Endothelial cell of umbilical vein (primary cell): Measurements from ENCODE around the gene DCAF10. TPM values are rescaled to one million over a fixed set of nuclear protein-coding genes. Genes with fewer than 3 reads are reported as not detected.
A peak's percentile ranks its signal among the peaks of the same experiment; 100 is the strongest.

Experiments used
- BruUV-seq: library from RNA; stranded (reverse); fragments of 400-500 nt; replicated peaks from 2 replicates; lab custom pipeline; 2021; lab: Mats Ljungman, UMichigan
- CTCF ChIA-PET: fragments of 300-600, 350-600 bp; sonication (Branson Sonifier 250); formaldehyde crosslinking; loops from one replicate; lab custom pipeline; 2021; ENCODE audit warnings: antibody characterized with exemption, inconsistent platforms; lab: Charles Lee
- POLR2A ChIA-PET: fragments of 300-600, 350-600 bp; sonication (Branson Sonifier 250); formaldehyde crosslinking; loops from one replicate; lab custom pipeline; 2021; ENCODE audit warnings: antibody characterized with exemption, inconsistent platforms; lab: Charles Lee
- DNase-seq: peaks from one replicate; pipeline ENCODE4 v3.0.0-alpha.2; 2011; ENCODE audit warnings: low read depth, low spot score
- FAIRE-seq: peaks from 2 replicates; lab custom pipeline; 2011; peaks lifted over from hg19 to GRCh38; lab: Jason Lieb, UNC
- H2AFZ ChIP-seq: 2 replicates; pipeline ENCODE4 v1.6.0; 2012; ENCODE audit warnings: low read depth, low read length, control low read depth, inconsistent platforms
- H3K27ac ChIP-seq: 2 replicates; pipeline ENCODE4 v1.5.1; 2011; ENCODE audit warnings: low read depth, mild to moderate bottlenecking, control low read depth, low read length, moderate library complexity; ENCODE audit not compliant: insufficient read depth
- H3K27me3 ChIP-seq, 2 experiments: 2 replicates each; pipeline versions ENCODE4 v1.6.0 to v1.6.1; 2011; ENCODE audit warnings: low read length in 2 of 2, mixed read lengths in 1 of 2; ENCODE audit not compliant: control insufficient read depth in 2 of 2, insufficient read depth in 2 of 2
- H3K36me3 ChIP-seq, 2 experiments: 2 replicates in 1 of 2; 3 replicates in 1 of 2; pipeline ENCODE4 v1.5.1; 2011; ENCODE audit warnings: low read length in 2 of 2, mild to moderate bottlenecking in 1 of 2, moderate library complexity in 1 of 2; ENCODE audit not compliant: control insufficient read depth in 2 of 2, insufficient read depth in 2 of 2; ENCODE audit errors: extremely low read depth in 1 of 2
- H3K4me1 ChIP-seq: 3 replicates; pipeline ENCODE4 v1.5.1; 2011; ENCODE audit warnings: mild to moderate bottlenecking, low read length; ENCODE audit not compliant: control insufficient read depth, insufficient read depth; ENCODE audit errors: extremely low read depth
- H3K4me2 ChIP-seq: 2 replicates; pipeline ENCODE4 v1.6.1; 2011; ENCODE audit warnings: low read length, control low read depth, mixed read lengths; ENCODE audit not compliant: insufficient read depth
- H3K4me3 ChIP-seq, 3 experiments: fragments of 200-600 bp in 1 of 3; sonication (generic), shearing (Covaris generic) in 1 of 3; replicated peaks in 1 of 3; 2 replicates each; pipeline ENCODE4 v1.5.1; 2011 to 2016; ENCODE audit warnings: control low read depth in 3 of 3, low read length in 3 of 3, mild to moderate bottlenecking in 2 of 3, inconsistent platforms in 1 of 3, low read depth in 1 of 3, moderate library complexity in 1 of 3; ENCODE audit not compliant: insufficient read depth in 1 of 3
- H3K79me2 ChIP-seq: 2 replicates; pipeline ENCODE4 v1.6.0; 2012; ENCODE audit warnings: low read length, inconsistent platforms; ENCODE audit not compliant: control insufficient read depth, insufficient read depth
- H3K9ac ChIP-seq: replicated peaks from 2 replicates; pipeline ENCODE3; 2011; ENCODE audit warnings: low read length, control low read depth; ENCODE audit not compliant: insufficient read depth; ENCODE audit errors: extremely low read depth
- H3K9me1 ChIP-seq: replicated peaks from 3 replicates; pipeline ENCODE4 v1.6.0; 2011; ENCODE audit warnings: mild to moderate bottlenecking, low read length; ENCODE audit not compliant: control insufficient read depth, insufficient read depth; ENCODE audit errors: extremely low read depth
- H3K9me3 ChIP-seq: replicated peaks from 2 replicates; pipeline ENCODE4 v1.5.1; 2012; ENCODE audit warnings: low read length, inconsistent platforms; ENCODE audit not compliant: control insufficient read depth, insufficient read depth
- H4K20me1 ChIP-seq: replicated peaks from 2 replicates; pipeline ENCODE3; 2011; ENCODE audit warnings: mild to moderate bottlenecking, low read length; ENCODE audit not compliant: control insufficient read depth, insufficient read depth; ENCODE audit errors: extremely low read depth
- EZH2 ChIP-seq: IDR thresholded peaks from 2 replicates; pipeline ENCODE4 v1.6.1; 2012; ENCODE audit warnings: borderline replicate concordance, low read depth, mild to moderate bottlenecking, moderate library complexity, low read length, inconsistent platforms; ENCODE audit not compliant: severe bottlenecking
- FOS ChIP-seq: IDR thresholded peaks from 2 replicates; pipeline ENCODE4 v1.6.1; 2011; ENCODE audit warnings: mild to moderate bottlenecking, low read length, moderate library complexity, borderline replicate concordance; ENCODE audit not compliant: insufficient read depth
- GATA2 ChIP-seq: IDR thresholded peaks from 2 replicates; pipeline ENCODE4 v1.7.0; 2011; ENCODE audit warnings: low read depth, mild to moderate bottlenecking, moderate library complexity, mixed read lengths, low read length; ENCODE audit not compliant: insufficient read length, insufficient read depth
- JUN ChIP-seq: IDR thresholded peaks from 2 replicates; pipeline ENCODE4 v1.6.1; 2011; ENCODE audit warnings: borderline replicate concordance, low read depth; ENCODE audit not compliant: insufficient read length, insufficient read depth
- MYC ChIP-seq: IDR thresholded peaks from one replicate; pipeline ENCODE4 v1.6.1; 2011; ENCODE audit warnings: mild to moderate bottlenecking, low read depth, low read length
- POLR2A ChIP-seq: IDR thresholded peaks from 2 replicates; pipeline ENCODE4 v1.6.1; 2012; ENCODE audit warnings: low read depth, mild to moderate bottlenecking, control low read depth, low read length
- POLR2AphosphoS5 ChIP-seq: IDR thresholded peaks from 2 replicates; pipeline ENCODE4 v1.6.1; 2012; ENCODE audit warnings: low read depth, mild to moderate bottlenecking, control low read depth, low read length, moderate library complexity; ENCODE audit not compliant: insufficient read depth
- dilution Hi-C: fragments of 300-500 bp; cut with MboI; formaldehyde crosslinking; loops from one replicate; pipeline ENCODE4 v1.15.0; 2019; ENCODE audit warnings: low sequenced_read_pairs; ENCODE audit not compliant: extremely low pct_ligation_motif_present
- intact Hi-C: fragments of 100-400 bp; cut with micrococcal nuclease; formaldehyde crosslinking; loops from one replicate; pipeline ENCODE4 v1.10.0; 2022
- polyA plus RNA-seq, 4 experiments: library from polyadenylated mRNA; depleted of rRNA in 3 of 4; stranded (reverse) in 3 of 4; unstranded in 1 of 4; fragments of >200 nt; gene quantifications; 2 replicates each; pipeline versions ENCODE4 v1.2.1 to v1.2.3, GENCODE V29; 2011 to 2012; ENCODE audit warnings: missing spikeins in 1 of 4
- total RNA-seq: library from RNA; stranded (reverse); gene quantifications from 2 replicates; pipeline ENCODE4 v1.2.3, GENCODE V29; 2021
- TF ChIP-seq, protein P1 (sequence below): IDR thresholded peaks from 2 replicates; pipeline ENCODE4 v1.6.1; 2011; ENCODE audit not compliant: insufficient read depth, insufficient read length
- TF ChIP-seq, protein P2 (sequence below), 2 donors: IDR thresholded peaks; 1 replicate in 1 of 2; 2 replicates in 1 of 2; pipeline ENCODE4 v1.5.1; 2011; ENCODE audit warnings: low read length in 2 of 2, mild to moderate bottlenecking in 2 of 2, moderate library complexity in 2 of 2, control low read depth in 1 of 2, inconsistent platforms in 1 of 2, low read depth in 1 of 2; ENCODE audit not compliant: insufficient read depth in 1 of 2; ENCODE audit errors: extremely low read depth in 1 of 2

The DCAF10 gene
- total and polyA plus RNA-seq, 2 donors (not counting 3 experiments of a cell fraction or from before 2014, with no cell fraction given) = 13.1 to 21.5 TPM

DNA sequence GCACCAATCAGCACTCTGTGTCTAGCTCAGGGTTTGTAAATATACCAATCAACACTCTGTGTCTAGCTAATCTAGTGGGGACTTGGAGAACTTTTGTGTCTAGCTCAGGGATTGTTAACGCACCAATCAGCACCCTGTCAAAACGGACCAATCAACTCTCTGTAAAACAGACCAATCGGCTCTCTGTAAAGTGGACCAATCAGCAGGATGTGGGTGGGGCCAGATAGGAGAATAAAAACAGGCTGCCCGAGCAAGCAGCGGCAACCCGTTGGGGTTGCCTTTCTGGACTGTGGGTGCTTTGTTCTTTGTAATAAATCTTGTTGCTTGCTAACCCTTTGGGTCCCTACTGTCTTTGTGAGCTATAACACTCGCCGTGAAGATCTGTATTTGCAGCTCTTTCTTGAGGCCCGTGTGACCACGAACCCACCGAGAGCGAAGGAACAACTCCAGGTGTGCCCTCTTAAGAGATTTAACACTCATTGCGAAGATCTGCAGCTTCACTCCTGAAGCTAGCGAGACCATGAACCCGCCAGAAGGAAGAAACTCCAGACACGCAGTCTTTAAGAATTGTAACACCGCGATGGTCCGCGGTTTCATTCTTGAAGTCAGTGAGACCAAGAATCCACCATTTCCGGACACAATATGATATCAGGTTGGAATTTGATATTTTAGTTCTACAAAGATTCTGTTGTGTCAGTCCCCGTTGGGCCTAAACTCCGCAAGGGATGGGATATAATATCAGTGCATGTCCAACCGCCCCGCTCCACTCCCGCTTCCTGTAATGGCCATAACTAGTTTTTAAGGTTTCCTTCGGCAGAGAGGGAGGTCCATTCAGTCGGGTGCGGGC, 47.7 kb upstream of the DCAF10 start:
- POLR2A ChIA-PET = no interaction called here

DNA sequence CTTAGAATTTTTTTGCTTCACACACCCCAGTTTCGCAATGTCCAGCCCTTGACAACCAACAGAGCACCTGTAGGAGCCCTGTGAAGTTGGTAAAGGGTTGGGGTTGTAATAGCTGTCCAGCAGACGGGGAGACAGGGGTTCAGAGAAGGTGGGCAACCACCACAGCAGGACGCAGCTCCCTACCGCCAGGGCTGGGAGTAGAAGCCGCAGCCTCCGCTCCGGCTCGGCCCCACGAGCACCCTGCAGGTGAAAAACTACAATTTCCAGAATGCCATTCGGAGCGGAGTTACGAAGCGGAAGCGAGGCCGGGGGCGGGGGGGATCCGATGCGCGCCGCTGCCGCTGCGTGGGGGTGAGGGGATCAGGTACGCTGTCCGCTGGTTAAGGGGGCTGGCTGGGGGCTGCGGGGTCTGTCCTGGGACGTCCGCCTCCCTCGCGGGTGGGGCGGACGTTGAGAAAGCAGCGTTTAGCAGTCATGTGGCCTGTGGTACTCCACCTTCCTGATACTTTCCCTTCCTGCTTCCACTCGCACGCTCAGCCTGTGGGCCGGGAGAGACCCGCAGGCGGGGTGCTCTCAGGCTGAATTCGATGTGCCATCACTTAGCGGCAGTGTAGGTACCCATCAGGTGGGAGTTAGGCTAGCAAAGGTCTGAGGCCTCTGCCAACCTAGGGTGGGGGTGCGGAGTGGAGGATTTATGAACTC, 47.0 kb upstream of the DCAF10 start, which contains the start of gene TRMT10B:
TSS of gene TRMT10B (plus strand) at position 317 of the 702 bp plus-strand sequence. CDS start 8,127 bp downstream, outside the sequence.
- POLR2A ChIA-PET = no interaction called here
- TSS peak; percentile 81 for BruUV-seq
- Histone ChIP-seq H3K36me3 (no peaks in the 10 kb centered on the region), H3K4me2 (peak within 1 kb of the TSS; percentile 93), H4K20me1 (no peaks in the 10 kb centered on the region), H3K9ac (peak within 1 kb of the TSS; percentile 83), H3K27ac (peak within 1 kb of the TSS; percentile 69), H3K4me1 (peaks cover 10% of the 10 kb centered on the region), H3K79me2 (peaks cover 7% of the 10 kb centered on the region), H3K9me3 (no peaks in the 10 kb centered on the region), H3K9me1 (no peaks in the 10 kb centered on the region), H2AFZ (peak within 1 kb of the TSS; percentile 86), H3K27me3 (peaks cover 0 to 6% of the 10 kb centered on the region in 2 experiments), H3K4me3 (peak within 1 kb of the TSS; percentile 66 to 96 (median 92))
- DNase-seq (peak; percentile 82), FAIRE-seq (peak; percentile 81)
- intact Hi-C loops (loop anchor here (2.0 to 5.0 kb wide), 3 partner anchors 31 to 171 kb away; partner anchors contain the start of genes DCAF10 and EXOSC3), dilution Hi-C loops (no loop called here)
- CTCF ChIA-PET = no interaction called here
- peak; percentile 65 for TF ChIP-seq POLR2AphosphoS5
- TF ChIP-seq, protein P1, sequence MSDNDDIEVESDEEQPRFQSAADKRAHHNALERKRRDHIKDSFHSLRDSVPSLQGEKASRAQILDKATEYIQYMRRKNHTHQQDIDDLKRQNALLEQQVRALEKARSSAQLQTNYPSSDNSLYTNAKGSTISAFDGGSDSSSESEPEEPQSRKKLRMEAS = no peak
- TF ChIP-seq MYC = no peak
- TF ChIP-seq POLR2A = peak; percentile 65
- no peak for TF ChIP-seq FOS
- no peak for TF ChIP-seq EZH2
- TF ChIP-seq GATA2 = no peak
- TF ChIP-seq JUN = no peak
- TF ChIP-seq, protein P2, sequence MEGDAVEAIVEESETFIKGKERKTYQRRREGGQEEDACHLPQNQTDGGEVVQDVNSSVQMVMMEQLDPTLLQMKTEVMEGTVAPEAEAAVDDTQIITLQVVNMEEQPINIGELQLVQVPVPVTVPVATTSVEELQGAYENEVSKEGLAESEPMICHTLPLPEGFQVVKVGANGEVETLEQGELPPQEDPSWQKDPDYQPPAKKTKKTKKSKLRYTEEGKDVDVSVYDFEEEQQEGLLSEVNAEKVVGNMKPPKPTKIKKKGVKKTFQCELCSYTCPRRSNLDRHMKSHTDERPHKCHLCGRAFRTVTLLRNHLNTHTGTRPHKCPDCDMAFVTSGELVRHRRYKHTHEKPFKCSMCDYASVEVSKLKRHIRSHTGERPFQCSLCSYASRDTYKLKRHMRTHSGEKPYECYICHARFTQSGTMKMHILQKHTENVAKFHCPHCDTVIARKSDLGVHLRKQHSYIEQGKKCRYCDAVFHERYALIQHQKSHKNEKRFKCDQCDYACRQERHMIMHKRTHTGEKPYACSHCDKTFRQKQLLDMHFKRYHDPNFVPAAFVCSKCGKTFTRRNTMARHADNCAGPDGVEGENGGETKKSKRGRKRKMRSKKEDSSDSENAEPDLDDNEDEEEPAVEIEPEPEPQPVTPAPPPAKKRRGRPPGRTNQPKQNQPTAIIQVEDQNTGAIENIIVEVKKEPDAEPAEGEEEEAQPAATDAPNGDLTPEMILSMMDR (IDR thresholded peaks at IDR 0.05; ENCODE audit: extremely low read depth in 1 of 2, insufficient read depth in 1 of 2, low read depth in 1 of 2, low read length in 2 of 2) = peak in 1 of 2 donors; percentile 6

More for the DNA sequence above, 47.7 kb upstream of the DCAF10 start:
- H3K9ac ChIP-seq = no peak overlapping the region
- DNase-seq (no peak), FAIRE-seq (no peak)
- no TSS peak for BruUV-seq
- peak overlapping the region; percentile 86 for H2AFZ ChIP-seq
- peaks cover 0 to 6% of the 10 kb centered on the region in 2 experiments for H3K27me3 ChIP-seq
- dilution Hi-C loops (no loop called here), intact Hi-C loops (loop anchor here (2.0 to 5.0 kb wide), 3 partner anchors 32 to 171 kb away; partner anchors contain the start of genes DCAF10 and EXOSC3)
- H3K79me2 ChIP-seq = peaks cover 7% of the 10 kb centered on the region
- no peaks in the 10 kb centered on the region for H3K9me3 ChIP-seq
- H3K27ac ChIP-seq = no peak overlapping the region
- H3K4me1 ChIP-seq = peaks cover 10% of the 10 kb centered on the region
- H4K20me1 ChIP-seq = no peaks in the 10 kb centered on the region
- H3K4me3 ChIP-seq = peak overlapping the region in 1 of 3 experiments; percentile 19
- no peak for TF ChIP-seq FOS
- H3K36me3 ChIP-seq = no peaks in the 10 kb centered on the region
- H3K4me2 ChIP-seq = peak overlapping the region; percentile 33
- no peaks in the 10 kb centered on the region for H3K9me1 ChIP-seq
- CTCF ChIA-PET = no interaction called here
